Neuronal stem cell (in vitro differentiated cells): Measurements from ENCODE around the gene RAP1GAP2.
A peak's percentile ranks its signal among the peaks of the same experiment; 100 is the strongest.
"Not testable (repeated sequence)": the region's sequence is repeated elsewhere in the genome, so short reads cannot be mapped to it uniquely, and the experiment has no call there.

Source experiments
- DNase-seq: peaks from one replicate; pipeline ENCODE4 v3.0.0-alpha.2; 2013; ENCODE audit warnings: low spot score
- H2AFZ ChIP-seq: one replicate; pipeline ENCODE4 v1.6.1; 2013; ENCODE audit warnings: mild to moderate bottlenecking, low read length, inconsistent platforms
- H2AK5ac ChIP-seq: 2 replicates; pipeline ENCODE4 v1.6.1; 2013; ENCODE audit warnings: low read depth, mild to moderate bottlenecking, inconsistent platforms, low read length, moderate library complexity, mixed read lengths
- H2BK120ac ChIP-seq: 2 replicates; pipeline ENCODE4 v1.6.1; 2013; ENCODE audit warnings: low read depth, mild to moderate bottlenecking, inconsistent platforms, low read length, moderate library complexity, mixed read lengths
- H2BK12ac ChIP-seq: one replicate; pipeline ENCODE4 v1.6.1; 2013; ENCODE audit warnings: low read length, inconsistent platforms
- H2BK15ac ChIP-seq: 2 replicates; pipeline ENCODE4 v1.6.1; 2013; ENCODE audit warnings: mild to moderate bottlenecking, low read length, inconsistent platforms, mixed read lengths
- H2BK5ac ChIP-seq: one replicate; pipeline ENCODE4 v1.6.1; 2013; ENCODE audit warnings: inconsistent platforms, mild to moderate bottlenecking, low read length, moderate library complexity
- H3K14ac ChIP-seq: one replicate; pipeline ENCODE4 v1.6.1; 2013; ENCODE audit warnings: low read length, inconsistent platforms
- H3K18ac ChIP-seq: 2 replicates; pipeline ENCODE4 v1.6.1; 2013; ENCODE audit warnings: low read length, inconsistent platforms
- H3K23ac ChIP-seq: 2 replicates; pipeline ENCODE4 v1.6.1; 2013; ENCODE audit warnings: low read depth, mild to moderate bottlenecking, mixed read lengths, low read length, inconsistent platforms; ENCODE audit not compliant: poor library complexity
- H3K27ac ChIP-seq: replicated peaks from 3 replicates; pipeline ENCODE4 v1.5.1; 2013; ENCODE audit warnings: low read length, inconsistent platforms
- H3K27me3 ChIP-seq, 3 experiments: 2 replicates each; pipeline ENCODE4 v1.6.1; 2013; ENCODE audit warnings: low read length in 3 of 3, mild to moderate bottlenecking in 2 of 3, inconsistent platforms in 1 of 3, low read depth in 1 of 3, mixed read lengths in 1 of 3, moderate library complexity in 1 of 3; ENCODE audit not compliant: control insufficient read depth in 3 of 3, insufficient read depth in 3 of 3
- H3K36me3 ChIP-seq, 2 donors: replicated peaks in 1 of 2; 2 replicates each; pipeline ENCODE4 v1.6.1; 2013; ENCODE audit warnings: low read length in 2 of 2; ENCODE audit not compliant: control insufficient read depth in 2 of 2, insufficient read depth in 2 of 2
- H3K4ac ChIP-seq: 2 replicates; pipeline ENCODE4 v1.6.1; 2013; ENCODE audit warnings: inconsistent platforms, mild to moderate bottlenecking, low read length, moderate library complexity
- H3K4me1 ChIP-seq, 2 donors: 1 replicate in 1 of 2; 2 replicates in 1 of 2; pipeline ENCODE4 v1.6.1; 2013; ENCODE audit warnings: low read length in 2 of 2, low read depth in 1 of 2; ENCODE audit not compliant: control insufficient read depth in 2 of 2, insufficient read depth in 1 of 2
- H3K4me2 ChIP-seq: one replicate; pipeline ENCODE4 v1.6.1; 2013; ENCODE audit warnings: mild to moderate bottlenecking, low read length, inconsistent platforms; ENCODE audit not compliant: insufficient read depth, poor library complexity, severe bottlenecking
- H3K4me3 ChIP-seq, 2 donors: 2 replicates each; pipeline ENCODE4 v1.5.1; 2013; ENCODE audit warnings: low read length in 2 of 2, mild to moderate bottlenecking in 2 of 2, inconsistent platforms in 1 of 2, moderate library complexity in 1 of 2
- H3K79me1 ChIP-seq: one replicate; pipeline ENCODE4 v1.6.1; 2013; ENCODE audit warnings: low read depth, mild to moderate bottlenecking, inconsistent platforms, low read length, moderate library complexity
- H3K9ac ChIP-seq: one replicate; pipeline ENCODE4 v1.6.1; 2013; ENCODE audit warnings: mild to moderate bottlenecking, low read depth, low read length, inconsistent platforms; ENCODE audit not compliant: poor library complexity
- H3K9me3 ChIP-seq, 2 donors: replicated peaks in 1 of 2; 2 replicates each; pipeline versions ENCODE3 to v1.6.1; 2013; ENCODE audit warnings: low read length in 2 of 2, mild to moderate bottlenecking in 2 of 2, inconsistent platforms in 1 of 2, low read depth in 1 of 2, mixed read lengths in 1 of 2, moderate library complexity in 1 of 2; ENCODE audit not compliant: control insufficient read depth in 2 of 2, insufficient read depth in 1 of 2
- H4K8ac ChIP-seq: one replicate; pipeline ENCODE4 v1.6.1; 2013; ENCODE audit warnings: low read depth, mild to moderate bottlenecking, inconsistent platforms, low read length, moderate library complexity
- H4K91ac ChIP-seq: one replicate; pipeline ENCODE4 v1.6.1; 2013; ENCODE audit warnings: low read length, low read depth, mild to moderate bottlenecking, inconsistent platforms; ENCODE audit not compliant: poor library complexity
- WGBS, 2 donors: extraction: QIAGEN DNeasy Blood & Tissue Kit; methylation state at CpG; one replicate each; pipeline ENCODE4 v1.1.7; 2013; ENCODE audit warnings: missing lambda C conversion rate in 2 of 2, mixed read lengths in 1 of 2; ENCODE audit not compliant: insufficient read length in 2 of 2, insufficient replicate concordance in 1 of 2; ENCODE audit errors: extremely low coverage in 2 of 2; 5-methylcytosine and 5-hydroxymethylcytosine counted together

The RAP1GAP2 gene

GRCh38 chr17:2785376-2785775, 10.9 kb upstream of the RAP1GAP2 start:
- H3K18ac ChIP-seq, H2AK5ac ChIP-seq, H3K14ac ChIP-seq, H3K4me1 ChIP-seq, H3K36me3 ChIP-seq, H2BK12ac ChIP-seq, H3K9me3 ChIP-seq, H3K23ac ChIP-seq, H3K4me3 ChIP-seq, H2BK15ac ChIP-seq, H3K27ac ChIP-seq, DNase-seq, H2AFZ ChIP-seq, H3K79me1 ChIP-seq, H2BK5ac ChIP-seq, H3K27me3 ChIP-seq, H3K4me2 ChIP-seq, H3K9ac ChIP-seq, H2BK120ac ChIP-seq, H4K8ac ChIP-seq, H4K91ac ChIP-seq, H3K4ac ChIP-seq: not testable (repeated sequence)
- no CpG with 5 or more reads among the region's 12 CpGs for WGBS, 2 donors

- H3K4me2 ChIP-seq = no peak overlapping the region
- no peak overlapping the region for H2BK15ac ChIP-seq
- no peak overlapping the region for H3K23ac ChIP-seq
- H3K4me1 ChIP-seq = peaks cover 0 to 6% of the 10 kb centered on the region in 2 donors
- H2AK5ac ChIP-seq = no peak overlapping the region
- no peak overlapping the region for H2BK120ac ChIP-seq
- H3K27me3 ChIP-seq = peaks cover 0 to 8% (median 0%) of the 10 kb centered on the region in 3 experiments
- H3K9ac ChIP-seq = no peak overlapping the region
- no peak overlapping the region for H3K18ac ChIP-seq
- H2AFZ ChIP-seq = peak overlapping the region; percentile 72
- H4K8ac ChIP-seq = no peak overlapping the region
- H4K91ac ChIP-seq = no peak overlapping the region
- H3K27ac ChIP-seq = no peak overlapping the region
- DNase-seq = peak; percentile 89
- WGBS, 2 donors = no CpG with 5 or more reads among the region's 21 CpGs
- no peaks in the 10 kb centered on the region for H3K79me1 ChIP-seq
- no peak overlapping the region for H3K4ac ChIP-seq
- no peak overlapping the region for H3K14ac ChIP-seq
- no peak overlapping the region for H3K4me3 ChIP-seq
- no peak overlapping the region for H2BK5ac ChIP-seq
- no peaks in the 10 kb centered on the region for H3K9me3 ChIP-seq
- no peak overlapping the region for H2BK12ac ChIP-seq
- no peaks in the 10 kb centered on the region for H3K36me3 ChIP-seq
Measured at GRCh38 chr17:2786176-2786881, 9.9 kb upstream of the RAP1GAP2 start.

GRCh38 chr17:2789700-2790099, 6.5 kb upstream of the RAP1GAP2 start:
- Histone ChIP-seq H3K9me3 (no peaks in the 10 kb centered on the region), H2AFZ (no peak overlapping the region), H3K4ac (no peak overlapping the region), H3K36me3 (no peaks in the 10 kb centered on the region), H2BK12ac (no peak overlapping the region), H2BK15ac (no peak overlapping the region), H3K14ac (no peak overlapping the region), H2AK5ac (no peak overlapping the region), H3K27ac (no peak overlapping the region), H3K79me1 (no peaks in the 10 kb centered on the region), H3K4me2 (peak overlapping the region; percentile 11), H2BK120ac (no peak overlapping the region), H3K4me3 (no peak overlapping the region), H4K91ac (no peak overlapping the region), H3K23ac (no peak overlapping the region), H3K9ac (no peak overlapping the region), H2BK5ac (no peak overlapping the region), H3K27me3 (peaks cover 0 to 17% (median 0%) of the 10 kb centered on the region in 3 experiments), H3K4me1 (peaks cover 0 to 2% of the 10 kb centered on the region in 2 donors), H4K8ac (no peak overlapping the region), H3K18ac (no peak overlapping the region)
- DNase-seq = no peak
- no CpG with 5 or more reads among the region's 3 CpGs for WGBS, 2 donors

GRCh38 chr17:2792366-2793169, 3.7 kb upstream of the RAP1GAP2 start:
- H2AFZ ChIP-seq = no peak overlapping the region
- H3K4me3 ChIP-seq = no peak overlapping the region
- no peak overlapping the region for H2BK120ac ChIP-seq
- DNase-seq = no peak
- peaks cover 0 to 4% of the 10 kb centered on the region in 2 donors for H3K4me1 ChIP-seq
- H3K4me2 ChIP-seq = no peak overlapping the region
- H2BK15ac ChIP-seq = peak overlapping the region; percentile 26
- no peak overlapping the region for H4K91ac ChIP-seq
- H3K9me3 ChIP-seq = peaks cover 0 to 1% of the 10 kb centered on the region in 2 donors
- peaks cover 6% of the 10 kb centered on the region for H3K79me1 ChIP-seq
- H3K27me3 ChIP-seq = peaks cover 0 to 31% (median 2%) of the 10 kb centered on the region in 3 experiments
- no peak overlapping the region for H4K8ac ChIP-seq
- WGBS, 2 donors = no CpG with 5 or more reads among the region's 24 CpGs
- H3K27ac ChIP-seq = no peak overlapping the region
- no peak overlapping the region for H3K14ac ChIP-seq
- H3K4ac ChIP-seq = no peak overlapping the region
- peak overlapping the region; percentile 47 for H2AK5ac ChIP-seq
- H3K23ac ChIP-seq = no peak overlapping the region
- H3K9ac ChIP-seq = no peak overlapping the region
- peak overlapping the region; percentile 39 for H2BK5ac ChIP-seq
- no peak overlapping the region for H2BK12ac ChIP-seq
- peak overlapping the region; percentile 76 for H3K18ac ChIP-seq
- no peaks in the 10 kb centered on the region for H3K36me3 ChIP-seq
